Right atrium auricular region (tissue), 2 donors: ENCODE results near the gene HIPK2. TPM values are rescaled to one million over a fixed set of nuclear protein-coding genes. Genes with fewer than 3 reads are reported as not detected.

Experiments used
- DNase-seq: peaks from one replicate; pipeline ENCODE4 v3.0.0-alpha.2; 2019; ENCODE audit warnings: low spot score
- H3K27ac ChIP-seq, 2 donors: fragments of 200-600 bp; sonication (generic); 1 replicate in 1 of 2; 2 replicates in 1 of 2; pipeline ENCODE4 v1.5.1; 2016 to 2019
- H3K27me3 ChIP-seq, 2 donors: fragments of 200-600 bp; sonication (generic); one replicate each; pipeline versions ENCODE4 v1.5.1 to v1.6.0; 2017 to 2019
- H3K36me3 ChIP-seq: fragments of 200-600 bp; sonication (generic); one replicate; pipeline ENCODE4 v1.5.1; 2016
- H3K4me1 ChIP-seq, 2 donors: fragments of 200-600 bp; sonication (generic); one replicate each; pipeline versions ENCODE4 v1.5.1 to v1.6.0; 2017 to 2019
- H3K4me3 ChIP-seq, 2 donors: fragments of 200-600 bp; sonication (generic); 1 replicate in 1 of 2; 2 replicates in 1 of 2; pipeline ENCODE4 v1.5.1; 2017 to 2019; ENCODE audit warnings: mild to moderate bottlenecking in 1 of 2, moderate library complexity in 1 of 2
- H3K9me3 ChIP-seq, 2 donors: fragments of 200-600 bp; sonication (generic); one replicate each; pipeline ENCODE4 v1.5.1; 2019
- total RNA-seq, 2 donors: library from RNA; depleted of rRNA; stranded (reverse); fragments of >200 nt; gene quantifications; one replicate each; pipeline ENCODE4 v1.1.0, GENCODE V29; 2016
- TF ChIP-seq, protein P1 (sequence below), 2 donors: fragments of 200-600 bp; sonication (generic); IDR thresholded peaks; one replicate each; pipeline ENCODE4 v1.5.1; 2019; ENCODE audit warnings: antibody characterized with exemption in 2 of 2

The HIPK2 gene
- total RNA-seq, 2 donors from 2014 or later = 87.0 to 131 TPM

DNA sequence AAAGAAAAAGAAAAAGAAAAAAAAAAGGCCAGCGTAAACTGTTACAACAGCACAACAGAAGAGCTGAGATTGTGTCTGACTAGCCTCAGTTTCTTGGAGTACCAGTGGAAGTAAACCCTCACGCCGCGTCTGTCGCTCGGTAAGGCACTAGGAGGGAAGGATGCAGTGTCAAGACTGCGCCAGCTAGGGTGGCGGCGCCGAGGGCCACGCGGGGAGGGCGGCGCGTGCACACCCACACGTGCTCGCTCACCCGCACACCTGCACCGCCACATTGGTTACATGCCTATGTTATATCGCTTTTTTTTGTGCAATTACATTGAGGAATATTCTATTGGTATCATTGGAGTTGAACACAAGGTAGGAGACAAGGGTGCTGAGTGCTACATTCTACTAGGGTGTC lies 206.1 kb downstream of the HIPK2 start:
- no peaks in the 10 kb centered on the region for H3K27me3 ChIP-seq
- peaks cover 0 to 10% of the 10 kb centered on the region in 2 donors for H3K4me1 ChIP-seq
- TF ChIP-seq, protein P1, sequence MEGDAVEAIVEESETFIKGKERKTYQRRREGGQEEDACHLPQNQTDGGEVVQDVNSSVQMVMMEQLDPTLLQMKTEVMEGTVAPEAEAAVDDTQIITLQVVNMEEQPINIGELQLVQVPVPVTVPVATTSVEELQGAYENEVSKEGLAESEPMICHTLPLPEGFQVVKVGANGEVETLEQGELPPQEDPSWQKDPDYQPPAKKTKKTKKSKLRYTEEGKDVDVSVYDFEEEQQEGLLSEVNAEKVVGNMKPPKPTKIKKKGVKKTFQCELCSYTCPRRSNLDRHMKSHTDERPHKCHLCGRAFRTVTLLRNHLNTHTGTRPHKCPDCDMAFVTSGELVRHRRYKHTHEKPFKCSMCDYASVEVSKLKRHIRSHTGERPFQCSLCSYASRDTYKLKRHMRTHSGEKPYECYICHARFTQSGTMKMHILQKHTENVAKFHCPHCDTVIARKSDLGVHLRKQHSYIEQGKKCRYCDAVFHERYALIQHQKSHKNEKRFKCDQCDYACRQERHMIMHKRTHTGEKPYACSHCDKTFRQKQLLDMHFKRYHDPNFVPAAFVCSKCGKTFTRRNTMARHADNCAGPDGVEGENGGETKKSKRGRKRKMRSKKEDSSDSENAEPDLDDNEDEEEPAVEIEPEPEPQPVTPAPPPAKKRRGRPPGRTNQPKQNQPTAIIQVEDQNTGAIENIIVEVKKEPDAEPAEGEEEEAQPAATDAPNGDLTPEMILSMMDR (IDR thresholded peaks at IDR 0.05) = no peak
- peaks cover 60% of the 10 kb centered on the region for H3K36me3 ChIP-seq
- H3K27ac ChIP-seq = no peak overlapping the region
- no peak for DNase-seq
- no peak overlapping the region for H3K4me3 ChIP-seq
- H3K9me3 ChIP-seq = no peaks in the 10 kb centered on the region

DNA sequence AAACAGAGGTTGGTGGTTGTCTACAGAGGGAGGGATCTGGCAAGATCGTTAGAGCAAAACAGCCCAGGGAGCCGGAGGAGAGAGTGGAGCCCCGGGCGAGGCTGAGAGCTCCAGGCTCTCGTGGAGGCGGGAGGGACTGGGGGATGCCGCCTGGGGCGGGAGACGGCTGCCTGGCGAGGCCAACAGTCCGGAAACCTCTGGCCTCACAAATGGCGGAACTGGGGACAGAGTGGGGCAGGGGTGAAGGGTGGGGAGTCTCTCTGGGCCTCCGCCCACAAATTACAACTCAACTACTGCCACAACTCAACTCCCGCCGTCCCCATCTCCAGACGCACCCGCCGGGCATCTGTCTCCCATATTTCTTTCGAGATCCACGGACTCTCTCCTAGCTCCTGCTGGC lies 206.6 kb downstream of the HIPK2 start:
- H3K4me3 ChIP-seq = no peak overlapping the region
- H3K36me3 ChIP-seq = peaks cover 56% of the 10 kb centered on the region
- TF ChIP-seq, protein P1 (IDR thresholded peaks at IDR 0.05) = no peak
- no peaks in the 10 kb centered on the region for H3K27me3 ChIP-seq
- H3K27ac ChIP-seq = no peak overlapping the region
- no peak for DNase-seq
- H3K9me3 ChIP-seq = no peaks in the 10 kb centered on the region
- H3K4me1 ChIP-seq = peaks cover 0 to 10% of the 10 kb centered on the region in 2 donors

DNA sequence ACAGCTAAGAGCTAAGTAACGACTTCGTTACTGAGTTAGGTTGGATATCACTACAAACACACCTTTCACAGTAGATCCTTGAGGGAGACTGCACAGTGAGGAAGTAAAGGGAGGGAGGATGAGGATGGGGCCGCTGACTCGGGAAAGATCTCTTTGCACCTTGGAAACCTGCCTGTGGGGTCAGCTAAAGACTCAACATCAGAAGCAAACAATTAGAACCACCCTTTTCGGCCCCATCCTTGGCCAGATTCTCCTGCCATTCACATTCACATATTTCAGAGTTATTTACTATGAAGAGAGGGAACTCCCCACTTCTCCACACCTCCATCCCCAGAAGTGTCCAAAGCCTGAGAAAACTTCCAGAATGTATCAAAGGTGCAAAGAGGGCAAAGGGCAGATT lies 207.2 kb downstream of the HIPK2 start:
- H3K27me3 ChIP-seq = no peaks in the 10 kb centered on the region
- no peaks in the 10 kb centered on the region for H3K9me3 ChIP-seq
- TF ChIP-seq, protein P1 (IDR thresholded peaks at IDR 0.05) = no peak
- H3K27ac ChIP-seq = no peak overlapping the region
- H3K4me3 ChIP-seq = no peak overlapping the region
- H3K4me1 ChIP-seq = peaks cover 0 to 10% of the 10 kb centered on the region in 2 donors
- DNase-seq = no peak
- H3K36me3 ChIP-seq = peaks cover 51% of the 10 kb centered on the region

DNA sequence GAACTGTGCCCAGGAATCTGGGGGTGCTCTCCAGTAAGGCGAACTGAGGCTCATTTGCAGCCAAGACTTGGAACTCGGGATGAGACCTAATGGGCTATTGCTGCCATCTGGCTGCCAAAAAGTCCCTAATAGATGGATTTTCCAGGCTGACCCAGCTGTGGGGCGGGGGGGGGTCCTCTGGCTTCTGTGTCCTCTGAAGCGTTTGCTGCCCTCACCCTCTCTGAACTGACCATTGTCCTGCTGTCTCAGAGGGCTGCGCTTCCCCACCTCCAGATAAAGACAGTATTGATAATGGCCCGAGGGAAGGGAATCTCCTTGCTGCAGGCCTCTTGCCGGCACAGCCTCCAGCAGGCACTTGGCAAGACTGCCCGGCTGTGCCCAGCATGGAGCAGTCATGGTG lies 207.7 kb downstream of the HIPK2 start:
- no peaks in the 10 kb centered on the region for H3K9me3 ChIP-seq
- H3K4me1 ChIP-seq = peaks cover 0 to 10% of the 10 kb centered on the region in 2 donors
- H3K4me3 ChIP-seq = no peak overlapping the region
- no peak overlapping the region for H3K27ac ChIP-seq
- H3K27me3 ChIP-seq = no peaks in the 10 kb centered on the region
- TF ChIP-seq, protein P1 (IDR thresholded peaks at IDR 0.05) = no peak
- peaks cover 46% of the 10 kb centered on the region for H3K36me3 ChIP-seq
- DNase-seq = no peak

DNA sequence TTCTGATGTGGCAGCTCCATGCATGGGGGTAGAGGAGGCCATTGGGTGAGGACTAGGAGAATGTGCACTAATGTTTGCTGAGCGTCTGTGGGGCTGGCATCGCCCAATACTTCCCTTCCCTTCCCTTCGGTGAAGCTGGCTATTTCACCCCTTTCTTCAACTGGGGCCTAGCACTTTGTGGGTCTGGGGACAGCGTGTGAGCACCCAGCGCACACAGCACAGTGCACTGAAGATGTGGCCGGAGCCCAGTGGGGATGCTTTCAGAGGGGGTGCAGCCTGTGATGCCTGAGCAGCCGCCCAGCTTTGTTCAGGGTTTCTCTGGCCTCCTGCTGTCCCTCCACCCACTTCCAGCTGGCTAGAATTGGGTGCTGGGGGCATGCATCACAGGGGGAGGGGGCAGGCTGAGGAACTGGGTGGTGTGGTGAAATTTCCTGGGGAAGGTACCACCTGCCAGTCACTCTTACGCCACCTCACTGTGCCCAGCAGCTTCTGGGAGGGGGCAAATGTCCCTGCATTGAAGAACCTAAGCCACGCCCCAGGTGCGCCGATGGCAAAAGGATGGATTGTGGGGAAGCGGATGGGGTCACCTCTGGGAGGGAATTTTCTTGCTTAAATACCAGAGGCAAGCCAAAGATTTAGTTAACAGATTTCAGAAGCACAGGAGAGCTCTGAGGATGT lies 208.8 kb downstream of the HIPK2 start:
- Histone ChIP-seq H3K27ac (no peak overlapping the region), H3K9me3 (no peaks in the 10 kb centered on the region), H3K4me3 (no peak overlapping the region), H3K4me1 (no peaks in the 10 kb centered on the region), H3K27me3 (no peaks in the 10 kb centered on the region), H3K36me3 (peaks cover 34% of the 10 kb centered on the region)
- TF ChIP-seq, protein P1 (IDR thresholded peaks at IDR 0.05) = no peak
- DNase-seq = no peak

DNA sequence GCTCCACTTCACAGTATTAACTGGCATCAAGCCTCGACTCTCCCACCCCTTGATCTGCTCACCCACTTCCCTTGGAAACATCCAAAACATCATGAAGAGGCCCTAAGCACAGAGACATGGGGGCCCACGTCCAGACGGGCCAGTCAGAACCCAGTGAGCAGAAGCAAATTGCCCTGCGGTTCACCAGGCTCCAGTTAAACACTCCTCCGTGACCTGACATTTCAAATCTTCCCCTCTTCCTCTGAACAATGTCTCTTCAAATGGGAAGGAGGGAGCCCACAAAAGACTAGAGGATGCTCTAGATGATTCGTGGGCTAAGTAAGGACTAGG lies 209.5 kb downstream of the HIPK2 start:
- TF ChIP-seq, protein P1 (IDR thresholded peaks at IDR 0.05) = no peak
- Histone ChIP-seq H3K36me3 (peaks cover 27% of the 10 kb centered on the region), H3K4me1 (no peaks in the 10 kb centered on the region), H3K9me3 (no peaks in the 10 kb centered on the region), H3K27ac (no peak overlapping the region), H3K27me3 (no peaks in the 10 kb centered on the region), H3K4me3 (no peak overlapping the region)
- DNase-seq = no peak
